Activated CD4-positive, alpha-beta T cell treated with anti-CD3 and anti-CD28 coated beads for 36 hours (primary cell): ENCODE data around the gene UVRAG. TPM values are rescaled to one million over a fixed set of nuclear protein-coding genes. Genes with fewer than 3 reads are reported as not detected.

Experiments used
- ATAC-seq: fragments of 200-7000 bp; cut with Tn5 transposase; one replicate; pipeline ENCODE4 v1.10.0; 2021; ENCODE audit warnings: mild to moderate bottlenecking, moderate library complexity
- CTCF ChIA-PET: fragments of 350-600 bp; sonication (Branson Sonifier 250); formaldehyde crosslinking; loops from one replicate; lab custom pipeline; 2021; ENCODE audit warnings: antibody characterized with exemption; lab: Charles Lee
- POLR2A ChIA-PET: fragments of 350-600 bp; sonication (Branson Sonifier 250); formaldehyde crosslinking; loops from one replicate; lab custom pipeline; 2021; ENCODE audit warnings: antibody characterized with exemption, inconsistent platforms; lab: Charles Lee
- DNase-seq: peaks from one replicate; pipeline ENCODE4 v3.0.0-alpha.2; 2020
- H3K27ac Mint-ChIP-seq: one replicate; pipeline ENCODE4 v1.8.0; 2021; ENCODE audit warnings: mixed read lengths
- H3K27me3 Mint-ChIP-seq: one replicate; pipeline ENCODE4 v1.8.0; 2021; ENCODE audit warnings: mixed read lengths
- H3K36me3 Mint-ChIP-seq: one replicate; pipeline ENCODE4 v1.8.0; 2021; ENCODE audit warnings: low read depth, mixed read lengths
- H3K4me1 Mint-ChIP-seq: one replicate; pipeline ENCODE4 v1.8.0; 2021; ENCODE audit warnings: mixed read lengths
- H3K4me3 Mint-ChIP-seq: one replicate; pipeline ENCODE4 v1.8.0; 2021; ENCODE audit warnings: mild to moderate bottlenecking, moderate library complexity, mixed read lengths
- H3K9me3 Mint-ChIP-seq: one replicate; pipeline ENCODE4 v1.8.0; 2021; ENCODE audit warnings: low read depth, mixed read lengths
- intact Hi-C, 2 experiments: fragments of 100-400 bp; cut with DNase I in 1 of 2; cut with micrococcal nuclease in 1 of 2; formaldehyde crosslinking; loops; one replicate each; pipeline versions ENCODE4 v1.14.2 to v1.15.1; 2022 to 2024; cut with DNase I, micrococcal nuclease
- total RNA-seq, 2 experiments: library from RNA; stranded (reverse); gene quantifications; one replicate each; pipeline ENCODE4 v1.2.3, GENCODE V29; 2021

The UVRAG gene
- total RNA-seq, 2 experiments from 2014 or later: 11.4 to 13.4 TPM

DNA sequence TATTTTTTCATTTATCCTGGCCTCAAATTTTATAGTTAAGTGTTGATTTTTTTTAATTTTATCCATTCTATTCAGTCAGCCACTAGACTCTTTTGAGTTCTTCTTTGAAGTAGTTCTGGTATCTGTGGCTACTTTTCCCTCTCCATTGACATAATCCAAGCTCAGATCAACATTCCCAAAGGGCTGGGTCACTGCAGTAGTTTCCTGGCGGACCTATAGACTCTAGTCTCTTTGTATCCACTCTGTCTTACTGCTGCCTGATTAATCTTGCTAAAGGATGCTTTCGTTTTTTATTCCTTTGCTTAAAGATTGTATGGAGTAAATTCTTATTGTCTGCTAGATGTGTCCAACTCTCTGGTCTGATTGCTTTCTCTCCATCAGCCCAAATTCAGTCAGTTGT is 87.6 kb downstream of the UVRAG start:
- intact Hi-C loops: no loop called here
- POLR2A ChIA-PET: no interaction called here
- no peaks in the 10 kb centered on the region for H3K27me3 Mint-ChIP-seq
- CTCF ChIA-PET: interaction anchor here (0.5 to 4.7 kb wide), 3 partner anchors 14 to 411 kb away, joined by 4 to 33 read pairs (median 4); no protein-coding TSS in a partner anchor
- H3K4me1 Mint-ChIP-seq: peaks cover 9% of the 10 kb centered on the region
- H3K9me3 Mint-ChIP-seq: no peaks in the 10 kb centered on the region
- no peak overlapping the region for H3K4me3 Mint-ChIP-seq
- no peak for ATAC-seq
- H3K36me3 Mint-ChIP-seq: peaks cover 2% of the 10 kb centered on the region
- H3K27ac Mint-ChIP-seq: no peak overlapping the region
- no peak for DNase-seq

DNA sequence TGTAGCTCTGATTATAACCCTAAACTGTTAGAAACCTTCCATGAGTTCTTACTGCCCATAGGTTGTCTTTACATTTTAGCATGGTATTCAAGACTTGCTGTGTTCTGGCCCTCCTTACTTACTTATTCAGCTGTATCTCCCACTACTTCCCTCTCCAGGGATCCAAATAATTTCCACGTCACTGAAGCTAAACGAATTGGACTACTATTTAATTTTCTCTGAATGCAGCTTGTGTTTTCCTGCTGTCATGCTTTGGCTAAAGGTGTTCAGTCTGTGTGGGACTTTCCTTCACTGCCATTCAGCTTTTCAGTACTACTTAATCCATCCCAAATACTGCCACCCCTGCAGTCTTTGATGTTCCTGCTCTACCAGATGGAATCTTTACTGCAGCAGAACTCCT is 88.3 kb downstream of the UVRAG start:
- intact Hi-C loops: no loop called here
- Mint-ChIP-seq H3K36me3 (peaks cover 2% of the 10 kb centered on the region), H3K4me3 (no peak overlapping the region), H3K27ac (no peak overlapping the region), H3K9me3 (no peaks in the 10 kb centered on the region), H3K27me3 (no peaks in the 10 kb centered on the region), H3K4me1 (peaks cover 14% of the 10 kb centered on the region)
- ATAC-seq (no peak), DNase-seq (no peak)
- CTCF ChIA-PET: interaction anchor here (0.5 to 4.7 kb wide), 3 partner anchors 15 to 410 kb away, joined by 4 to 33 read pairs (median 4); no protein-coding TSS in a partner anchor
- POLR2A ChIA-PET: interaction anchor here (0.7 kb wide), 1 partner anchor 36 kb away, joined by 3 read pairs; no protein-coding TSS in a partner anchor

DNA sequence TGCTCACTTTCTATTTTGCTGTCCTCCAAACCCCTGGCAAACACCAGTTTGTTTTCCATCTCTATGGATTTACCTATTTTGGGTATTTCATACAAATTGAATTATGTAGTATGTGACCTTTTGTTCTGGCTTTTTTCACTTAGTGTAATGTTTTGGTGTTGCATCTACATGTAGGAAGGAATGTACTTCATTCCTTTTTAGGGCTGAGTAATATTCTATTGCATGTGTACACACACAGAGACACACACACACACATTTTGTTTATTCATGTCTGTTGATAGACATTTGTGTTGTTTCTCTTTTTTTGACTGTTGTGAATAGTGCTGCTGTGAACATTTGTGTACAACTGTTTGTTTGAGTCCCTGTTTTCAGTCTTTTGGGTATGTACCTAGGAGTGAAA is 90.4 kb downstream of the UVRAG start:
- peaks cover 2% of the 10 kb centered on the region for H3K36me3 Mint-ChIP-seq
- POLR2A ChIA-PET: no interaction called here
- no peak overlapping the region for H3K4me3 Mint-ChIP-seq
- ATAC-seq: no peak
- H3K27me3 Mint-ChIP-seq: no peaks in the 10 kb centered on the region
- H3K9me3 Mint-ChIP-seq: no peaks in the 10 kb centered on the region
- DNase-seq: no peak
- H3K4me1 Mint-ChIP-seq: peaks cover 30% of the 10 kb centered on the region
- CTCF ChIA-PET: interaction anchor here (4.7 kb wide), 1 partner anchor 247 kb away, joined by 33 read pairs; no protein-coding TSS in a partner anchor
- H3K27ac Mint-ChIP-seq: no peak overlapping the region
- intact Hi-C loops: loop anchor here in 1 of 2 experiments (5.0 kb wide), 1 partner anchor 537 kb away; no protein-coding TSS in a partner anchor

DNA sequence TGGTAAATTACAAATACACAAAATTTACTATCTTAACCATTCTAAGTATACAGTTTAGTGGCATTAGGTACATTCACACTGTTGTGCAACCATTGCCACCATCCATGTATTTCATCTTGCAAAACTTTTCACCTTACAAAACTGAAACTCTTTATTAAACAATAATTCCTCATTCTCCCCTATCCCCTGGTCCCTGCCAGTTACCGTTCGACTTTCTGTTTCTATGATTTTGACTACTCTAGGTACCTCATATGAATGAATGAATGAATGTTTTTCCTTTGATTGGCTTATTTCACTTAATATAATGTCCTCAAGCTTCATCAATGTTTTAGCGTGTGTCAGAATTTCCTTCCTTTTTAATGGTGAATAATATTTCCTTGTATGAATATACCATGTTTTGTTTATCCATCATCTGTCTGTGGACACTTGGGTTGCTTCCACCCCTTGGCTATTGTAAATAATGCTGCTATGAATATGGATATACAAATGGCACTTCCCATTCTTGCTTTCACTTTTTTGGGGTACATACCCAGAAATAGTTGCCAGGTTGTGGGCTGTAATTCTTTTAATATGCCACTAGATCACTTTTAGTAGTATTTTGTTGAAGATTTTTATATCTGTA is 93.0 kb downstream of the UVRAG start:
- Mint-ChIP-seq H3K4me1 (peaks cover 27% of the 10 kb centered on the region), H3K4me3 (no peak overlapping the region), H3K36me3 (peaks cover 15% of the 10 kb centered on the region), H3K27me3 (no peaks in the 10 kb centered on the region), H3K9me3 (no peaks in the 10 kb centered on the region), H3K27ac (no peak overlapping the region)
- ChIA-PET CTCF (no interaction called here), POLR2A (no interaction called here)
- DNase-seq: no peak
- ATAC-seq: no peak
- intact Hi-C loops: loop anchor here in 1 of 2 experiments (1.0 to 5.0 kb wide), 3 partner anchors 11 to 534 kb away; partner anchors contain the start of genes GVQW3 and THAP12

DNA sequence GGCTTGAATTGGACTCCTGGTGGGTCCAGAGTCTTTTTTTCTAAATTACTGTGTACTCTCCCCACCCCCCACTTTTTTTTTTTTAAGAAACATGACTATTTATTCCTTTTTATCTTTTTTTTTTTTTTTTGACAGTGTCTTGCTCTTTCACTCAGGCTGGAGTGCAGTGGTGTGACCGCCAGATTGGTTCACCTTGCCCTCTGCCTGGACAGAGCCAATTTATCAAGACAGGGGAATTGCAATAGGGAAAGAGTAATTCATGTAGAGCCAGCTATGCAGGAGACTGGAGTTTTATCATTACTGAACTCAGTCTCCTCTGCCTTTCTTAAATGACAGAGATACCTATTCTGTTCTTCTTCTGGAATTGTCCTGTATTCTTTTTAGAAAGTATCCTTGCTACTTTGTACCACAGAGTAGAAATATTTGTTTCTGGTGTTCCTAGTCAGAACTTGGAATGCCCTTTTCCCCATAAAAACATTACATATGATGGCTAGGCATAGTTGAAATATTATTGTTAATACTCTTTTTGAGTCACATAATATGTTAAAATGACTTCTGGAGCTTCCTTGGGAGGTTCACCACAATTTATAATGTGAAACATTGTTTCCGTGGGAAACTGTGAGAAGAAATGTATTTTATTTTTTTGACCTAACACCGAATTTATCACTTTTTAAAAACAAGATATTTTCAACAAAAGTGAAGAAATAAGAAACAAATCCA is 95.6 kb downstream of the UVRAG start:
- no peak for ATAC-seq
- intact Hi-C loops: no loop called here
- ChIA-PET CTCF (interaction anchor here (0.7 kb wide), 1 partner anchor 299 kb away, joined by 4 read pairs; no protein-coding TSS in a partner anchor), POLR2A (no interaction called here)
- Mint-ChIP-seq H3K4me1 (peaks cover 27% of the 10 kb centered on the region), H3K4me3 (no peak overlapping the region), H3K27me3 (no peaks in the 10 kb centered on the region), H3K9me3 (no peaks in the 10 kb centered on the region), H3K36me3 (peaks cover 25% of the 10 kb centered on the region), H3K27ac (no peak overlapping the region)
- no peak for DNase-seq

DNA sequence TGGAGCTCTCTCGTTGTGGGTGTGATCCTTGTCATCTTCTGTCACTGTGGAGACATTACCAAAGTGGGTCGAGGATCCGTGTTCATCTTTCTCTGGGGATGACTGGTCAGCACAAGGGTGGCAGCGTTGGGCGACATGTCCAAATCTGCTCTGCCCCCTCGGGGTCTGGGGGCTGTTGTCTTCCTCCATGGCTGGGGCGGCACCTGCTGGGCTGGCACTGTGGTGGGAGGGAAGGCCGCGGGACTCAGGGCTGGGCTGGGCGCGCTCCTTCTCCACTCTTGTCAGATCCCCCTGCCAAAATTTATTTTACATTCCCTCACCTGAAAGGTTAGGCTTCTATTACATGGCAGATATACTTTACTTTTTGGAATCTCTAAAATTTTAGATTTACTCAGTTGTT is 96.4 kb downstream of the UVRAG start:
- CTCF ChIA-PET: interaction anchor here (0.7 kb wide), 1 partner anchor 298 kb away, joined by 4 read pairs; no protein-coding TSS in a partner anchor
- Mint-ChIP-seq H3K27me3 (no peaks in the 10 kb centered on the region), H3K4me1 (peaks cover 26% of the 10 kb centered on the region), H3K36me3 (peaks cover 25% of the 10 kb centered on the region), H3K9me3 (no peaks in the 10 kb centered on the region), H3K27ac (no peak overlapping the region), H3K4me3 (no peak overlapping the region)
- no peak for DNase-seq
- POLR2A ChIA-PET: no interaction called here
- ATAC-seq: no peak
- intact Hi-C loops: no loop called here

DNA sequence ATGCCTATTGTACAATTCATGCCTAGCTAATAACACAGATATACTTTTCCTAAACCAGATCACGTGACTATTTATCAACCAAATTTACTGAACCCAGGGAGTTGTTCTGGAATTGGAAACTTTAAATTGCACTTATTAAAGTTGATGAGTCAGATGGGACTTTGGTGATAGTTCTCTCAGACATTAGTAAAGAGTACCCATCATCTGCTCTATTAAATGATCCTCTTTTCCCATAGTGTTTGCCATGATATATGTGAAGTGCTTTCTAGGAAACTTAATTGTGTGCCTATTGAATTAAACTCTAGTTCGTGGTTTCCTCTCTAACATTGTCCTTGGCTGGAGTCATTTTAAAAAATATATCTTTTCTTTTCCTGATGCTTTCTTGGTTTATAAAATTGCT is 99.0 kb downstream of the UVRAG start:
- Mint-ChIP-seq H3K4me3 (no peak overlapping the region), H3K4me1 (peaks cover 11% of the 10 kb centered on the region), H3K27me3 (no peaks in the 10 kb centered on the region), H3K36me3 (peaks cover 25% of the 10 kb centered on the region), H3K27ac (no peak overlapping the region), H3K9me3 (no peaks in the 10 kb centered on the region)
- DNase-seq: no peak
- ChIA-PET CTCF (no interaction called here), POLR2A (no interaction called here)
- intact Hi-C loops: no loop called here
- ATAC-seq: no peak

DNA sequence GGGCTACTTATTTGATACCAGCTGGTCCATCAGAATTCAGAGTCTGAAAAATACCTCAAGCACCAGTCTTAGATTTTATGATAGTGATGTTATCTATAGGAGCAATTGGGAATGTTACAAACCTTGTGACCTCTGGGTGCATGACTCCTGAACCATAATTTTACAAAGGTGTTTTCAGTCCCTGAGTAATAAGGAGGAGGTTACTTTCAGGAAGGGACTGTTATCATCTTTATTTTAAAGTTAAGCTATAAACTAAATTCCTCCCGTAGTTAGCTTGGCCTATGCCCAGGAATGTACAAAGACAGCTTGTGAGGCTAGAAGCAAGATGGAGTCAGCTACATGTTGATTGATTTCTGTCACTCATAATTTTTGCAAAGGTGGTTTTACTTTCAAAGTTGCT is 101.9 kb downstream of the UVRAG start:
- ATAC-seq (no peak), DNase-seq (no peak)
- Mint-ChIP-seq H3K4me1 (peaks cover 5% of the 10 kb centered on the region), H3K9me3 (no peaks in the 10 kb centered on the region), H3K27me3 (no peaks in the 10 kb centered on the region), H3K4me3 (no peak overlapping the region), H3K36me3 (peaks cover 23% of the 10 kb centered on the region), H3K27ac (no peak overlapping the region)
- ChIA-PET CTCF (interaction anchor here (1.4 to 2.4 kb wide), 2 partner anchors 20 to 21 kb away, joined by 4 to 9 read pairs; no protein-coding TSS in a partner anchor), POLR2A (no interaction called here)
- intact Hi-C loops: no loop called here

DNA sequence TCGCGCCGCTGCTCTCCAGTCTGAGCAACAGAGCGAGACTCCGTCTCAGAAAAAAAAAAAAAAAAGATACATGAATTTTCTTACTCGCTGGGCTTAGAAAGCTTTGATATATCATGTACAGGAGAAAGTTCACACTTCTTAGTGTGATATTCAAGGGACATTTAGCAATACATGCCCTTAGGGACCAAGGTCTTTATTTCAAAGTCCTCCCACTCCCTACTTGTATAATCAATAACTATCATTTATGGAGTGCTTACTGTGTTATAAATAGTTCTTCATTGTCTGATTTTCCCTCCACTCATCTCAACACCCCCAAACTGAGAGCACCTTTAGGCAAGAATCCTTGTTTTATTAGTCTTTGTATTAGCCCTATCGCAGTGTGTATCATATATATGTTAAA is 103.3 kb downstream of the UVRAG start:
- DNase-seq (no peak), ATAC-seq (no peak)
- H3K4me1 Mint-ChIP-seq: peaks cover 5% of the 10 kb centered on the region
- peaks cover 9% of the 10 kb centered on the region for H3K36me3 Mint-ChIP-seq
- POLR2A ChIA-PET: no interaction called here
- H3K27ac Mint-ChIP-seq: no peak overlapping the region
- H3K9me3 Mint-ChIP-seq: no peaks in the 10 kb centered on the region
- no peaks in the 10 kb centered on the region for H3K27me3 Mint-ChIP-seq
- intact Hi-C loops: no loop called here
- no peak overlapping the region for H3K4me3 Mint-ChIP-seq
- CTCF ChIA-PET: interaction anchor here (2.4 kb wide), 1 partner anchor 21 kb away, joined by 9 read pairs; no protein-coding TSS in a partner anchor

DNA sequence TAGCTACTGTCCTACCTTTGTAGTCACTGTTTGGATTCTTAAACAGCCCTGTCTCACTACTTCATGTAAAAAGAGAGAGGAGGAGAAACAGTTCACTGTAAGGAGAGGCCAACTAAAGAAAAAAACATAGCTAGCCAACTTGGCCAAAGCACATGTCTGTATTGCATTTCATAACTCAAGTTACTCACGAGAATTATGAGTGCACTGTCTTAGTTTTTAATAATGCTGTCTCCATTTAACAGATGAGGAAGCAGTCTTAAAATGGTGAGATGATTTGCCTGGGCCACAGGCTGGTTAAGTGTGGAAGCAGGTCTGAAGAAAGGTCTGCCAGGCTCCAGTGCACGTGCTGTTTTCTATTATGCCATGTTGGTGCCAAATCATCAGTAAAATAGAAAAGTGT is 104.5 kb downstream of the UVRAG start:
- DNase-seq (no peak), ATAC-seq (no peak)
- Mint-ChIP-seq H3K4me3 (no peak overlapping the region), H3K27ac (no peak overlapping the region), H3K9me3 (no peaks in the 10 kb centered on the region), H3K4me1 (peaks cover 5% of the 10 kb centered on the region), H3K36me3 (peaks cover 2% of the 10 kb centered on the region), H3K27me3 (no peaks in the 10 kb centered on the region)
- ChIA-PET CTCF (interaction anchor here (1.1 kb wide), 1 partner anchor 8 kb away, joined by 3 read pairs; no protein-coding TSS in a partner anchor), POLR2A (no interaction called here)
- intact Hi-C loops: no loop called here

DNA sequence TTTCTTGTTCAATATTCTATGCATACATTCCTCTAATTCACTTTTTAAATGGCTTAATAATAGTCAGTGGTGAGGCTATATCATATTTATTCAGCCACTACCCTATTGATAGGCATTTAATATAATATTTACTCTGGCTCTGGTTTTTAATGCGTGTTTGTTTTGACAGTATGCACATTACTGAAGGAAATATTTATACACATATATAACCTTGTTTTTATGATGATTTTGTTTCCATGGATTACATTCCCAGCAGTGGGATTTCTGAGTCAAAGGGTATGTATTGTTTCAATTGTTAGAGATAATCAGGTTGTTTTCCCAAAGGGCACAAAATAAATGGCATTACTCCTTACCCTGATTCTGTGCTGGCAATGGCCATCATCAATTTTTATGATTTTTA is 105.8 kb downstream of the UVRAG start:
- Mint-ChIP-seq H3K36me3 (peaks cover 2% of the 10 kb centered on the region), H3K4me3 (no peak overlapping the region), H3K4me1 (peaks cover 5% of the 10 kb centered on the region), H3K9me3 (no peaks in the 10 kb centered on the region), H3K27me3 (no peaks in the 10 kb centered on the region), H3K27ac (no peak overlapping the region)
- DNase-seq (no peak), ATAC-seq (no peak)
- intact Hi-C loops: no loop called here
- ChIA-PET POLR2A (no interaction called here), CTCF (no interaction called here)
